ENCODE measurements around the gene PCDHB12. TPM values are rescaled to one million over a fixed set of nuclear protein-coding genes. Genes with fewer than 3 reads are reported as not detected.

Gene PCDHB12
- polyA plus RNA-seq, 1 donor (not counting 4 experiments of a cell fraction or from before 2014, with no cell fraction given): not detected

DNA sequence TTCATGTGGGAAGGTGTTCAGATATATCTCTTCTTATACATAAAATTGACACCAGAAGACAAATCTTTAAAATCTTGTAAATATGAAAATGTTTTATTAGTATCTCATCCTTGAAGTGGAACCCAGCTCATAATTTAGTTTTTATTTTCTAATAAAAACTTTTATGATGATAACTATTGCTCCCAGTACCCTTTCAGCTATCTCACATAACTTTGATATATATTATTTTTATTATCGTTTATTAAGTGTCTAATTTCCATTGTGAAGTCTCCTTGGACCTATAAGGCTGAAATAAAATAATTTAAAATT, 52.7 kb downstream of the PCDHB12 start:
- no peaks in the 10 kb centered on the region for H3K9me1 ChIP-seq (ENCODE audit: control insufficient read depth, extremely low read depth, insufficient read depth, low read length)
- H3K36me3 ChIP-seq (ENCODE audit: control insufficient read depth in 2 of 2, extremely low read depth in 1 of 2, insufficient read depth in 2 of 2, low read length in 2 of 2): no peaks in the 10 kb centered on the region
- no peak overlapping the region for H3K4me2 ChIP-seq (ENCODE audit: control insufficient read depth, extremely low read depth, insufficient read depth, low read depth, low read length)
- H3K27ac ChIP-seq (ENCODE audit: control insufficient read depth, insufficient read depth, low read length): no peak overlapping the region
- H3K4me1 ChIP-seq (ENCODE audit: control insufficient read depth, extremely low read depth, insufficient read depth, low read length): no peaks in the 10 kb centered on the region
- dilution Hi-C loops (cut with MboI; ENCODE audit: extremely low pct_ligation_motif_present, low sequenced_read_pairs): no loop called here
- no peak for FAIRE-seq
- no peak for DNase-seq (ENCODE audit: low read depth, low spot score)
- no peaks in the 10 kb centered on the region for H3K79me2 ChIP-seq (ENCODE audit: control insufficient read depth, insufficient read depth, low read length)
- no peak overlapping the region for H2AFZ ChIP-seq (ENCODE audit: control insufficient read depth, low read length)
- H4K20me1 ChIP-seq (ENCODE audit: control insufficient read depth, extremely low read depth, insufficient read depth, low read length): no peaks in the 10 kb centered on the region
- peaks cover 7% of the 10 kb centered on the region for H3K9me3 ChIP-seq (ENCODE audit: control insufficient read depth, low read depth, low read length)
- no peak overlapping the region for H3K9ac ChIP-seq (ENCODE audit: control insufficient read depth, extremely low read depth, insufficient read depth, low read length)
- TF ChIP-seq EZH2 (IDR thresholded peaks at IDR 0.05; ENCODE audit: low read length): no peak
- no peak for TF ChIP-seq CTCF (optimal IDR thresholded peaks at IDR 0.05 in 1 of 3, IDR thresholded peaks at IDR 0.05 in 1 of 3, conservative IDR thresholded peaks at IDR 0.05 in 1 of 3; ENCODE audit: extremely low read depth in 1 of 3, insufficient read depth in 2 of 3, low read length in 3 of 3)
- H3K27me3 ChIP-seq (ENCODE audit: control insufficient read depth, extremely low read depth, insufficient read depth, low read length): no peaks in the 10 kb centered on the region
- H3K4me3 ChIP-seq (ENCODE audit: control insufficient read depth in 2 of 3, extremely low read depth in 1 of 3, insufficient read depth in 2 of 3, low read depth in 1 of 3, low read length in 3 of 3): no peak overlapping the region

Other genes with a start within 250 kb of the PCDHB12 start
- 1.2 to 2.1 TPM (median 1.9 TPM) in 3 replicates for gene PCDHAC2, start 242.2 kb upstream of the PCDHB12 start, polyA plus RNA-seq
- gene PCDHB1, start 157.3 kb upstream of the PCDHB12 start, polyA plus RNA-seq: not detected in 3 replicates
- gene PCDHB2, start 114.1 kb upstream of the PCDHB12 start, polyA plus RNA-seq: 0.26 to 1.1 TPM (median 0.46 TPM) in 3 replicates
- 0.03 to 0.08 TPM (median 0.05 TPM) in 3 replicates for gene PCDHB3, start 108.2 kb upstream of the PCDHB12 start, polyA plus RNA-seq
- gene PCDHB4, start 86.9 kb upstream of the PCDHB12 start, polyA plus RNA-seq: 0.04 to 0.05 TPM in 2 of 3 replicates, not detected in the other
- 0.07 to 0.10 TPM (median 0.09 TPM) in 3 replicates for gene PCDHB5, start 73.5 kb upstream of the PCDHB12 start, polyA plus RNA-seq
- 0.03 to 0.08 TPM (median 0.05 TPM) in 3 replicates for gene PCDHB6, start 58.7 kb upstream of the PCDHB12 start, polyA plus RNA-seq
- not detected in 3 replicates for gene PCDHB7, start 36.1 kb upstream of the PCDHB12 start, polyA plus RNA-seq
- not detected in 3 replicates for gene PCDHB8, start 30.9 kb upstream of the PCDHB12 start, polyA plus RNA-seq
- gene PCDHB16, start 26.3 kb upstream of the PCDHB12 start, polyA plus RNA-seq: 0.02 to 0.09 TPM (median 0.07 TPM) in 3 replicates
- gene PCDHB9, start 21.6 kb upstream of the PCDHB12 start, polyA plus RNA-seq: 0.01 TPM in 1 of 3 replicates, not detected in the others
- 0.04 to 0.07 TPM (median 0.05 TPM) in 3 replicates for gene PCDHB10, start 16.4 kb upstream of the PCDHB12 start, polyA plus RNA-seq
- not detected in 3 replicates for gene PCDHB11, start 9.1 kb upstream of the PCDHB12 start, polyA plus RNA-seq
- 0.07 to 0.13 TPM (median 0.09 TPM) in 3 replicates for gene PCDHB13, start 5.2 kb downstream of the PCDHB12 start, polyA plus RNA-seq
- 0.13 to 0.41 TPM (median 0.20 TPM) in 3 replicates for gene PCDHB14, start 14.6 kb downstream of the PCDHB12 start, polyA plus RNA-seq
- 0.03 to 0.31 TPM (median 0.09 TPM) in 3 replicates for gene PCDHB15, start 36.7 kb downstream of the PCDHB12 start, polyA plus RNA-seq
- not detected in 3 replicates for gene SLC25A2, start 95.3 kb downstream of the PCDHB12 start, polyA plus RNA-seq
- 37.5 to 58.9 TPM (median 47.5 TPM) in 3 replicates for gene TAF7, start 112.1 kb downstream of the PCDHB12 start, polyA plus RNA-seq
- 0.08 to 0.17 TPM (median 0.09 TPM) in 3 replicates for gene PCDHGA1, start 121.8 kb downstream of the PCDHB12 start, polyA plus RNA-seq
- 0.14 to 0.37 TPM (median 0.35 TPM) in 3 replicates for gene PCDHGA2, start 130.0 kb downstream of the PCDHB12 start, polyA plus RNA-seq
- 0.03 to 0.05 TPM in 2 of 3 replicates, not detected in the other for gene PCDHGA3, start 135.1 kb downstream of the PCDHB12 start, polyA plus RNA-seq
- gene PCDHGB1, start 141.4 kb downstream of the PCDHB12 start, polyA plus RNA-seq: 0.08 to 0.15 TPM (median 0.09 TPM) in 3 replicates
- gene PCDHGA4, start 146.3 kb downstream of the PCDHB12 start, polyA plus RNA-seq: 0.05 to 0.15 TPM (median 0.14 TPM) in 3 replicates
- gene PCDHGB2, start 151.3 kb downstream of the PCDHB12 start, polyA plus RNA-seq: 0.12 to 0.15 TPM (median 0.12 TPM) in 3 replicates
- 0.01 to 0.07 TPM (median 0.06 TPM) in 3 replicates for gene PCDHGA5, start 155.4 kb downstream of the PCDHB12 start, polyA plus RNA-seq
- gene PCDHGB3, start 161.5 kb downstream of the PCDHB12 start, polyA plus RNA-seq: 0.17 to 0.28 TPM (median 0.18 TPM) in 3 replicates
- 0.16 to 0.36 TPM (median 0.28 TPM) in 3 replicates for gene PCDHGA6, start 165.2 kb downstream of the PCDHB12 start, polyA plus RNA-seq
- 0.13 to 0.24 TPM (median 0.14 TPM) in 3 replicates for gene PCDHGA7, start 174.0 kb downstream of the PCDHB12 start, polyA plus RNA-seq
- gene PCDHGB4, start 179.0 kb downstream of the PCDHB12 start, polyA plus RNA-seq: 1.6 to 2.7 TPM (median 2.4 TPM) in 3 replicates
- 0.08 to 0.09 TPM (median 0.09 TPM) in 3 replicates for gene PCDHGA8, start 183.9 kb downstream of the PCDHB12 start, polyA plus RNA-seq
- 1.8 to 4.3 TPM (median 1.9 TPM) in 3 replicates for gene PCDHGB5, start 189.2 kb downstream of the PCDHB12 start, polyA plus RNA-seq
- gene PCDHGA9, start 194.1 kb downstream of the PCDHB12 start, polyA plus RNA-seq: 0.24 to 0.35 TPM (median 0.28 TPM) in 3 replicates
- 0.19 to 0.30 TPM (median 0.23 TPM) in 3 replicates for gene PCDHGB6, start 199.3 kb downstream of the PCDHB12 start, polyA plus RNA-seq
- gene PCDHGA10, start 204.3 kb downstream of the PCDHB12 start, polyA plus RNA-seq: 1.3 to 1.8 TPM (median 1.6 TPM) in 3 replicates
- gene PCDHGB7, start 209.0 kb downstream of the PCDHB12 start, polyA plus RNA-seq: 0.66 to 1.1 TPM (median 0.69 TPM) in 3 replicates
- 1.4 to 2.5 TPM (median 1.4 TPM) in 3 replicates for gene PCDHGA11, start 212.3 kb downstream of the PCDHB12 start, polyA plus RNA-seq
- gene PCDHGA12, start 221.8 kb downstream of the PCDHB12 start, polyA plus RNA-seq: 0.69 to 1.9 TPM (median 1.0 TPM) in 3 replicates